AG09309 (cell line): Measurements from ENCODE around the gene IL31.
"Not testable (repeated sequence)": the region's sequence is repeated elsewhere in the genome, so short reads cannot be mapped to it uniquely, and the experiment has no call there.

Experiments
- DNase-seq: peaks from one replicate; pipeline ENCODE4 v3.0.0-alpha.2; 2010; ENCODE audit warnings: low read depth
- H3K4me3 ChIP-seq: 2 replicates; pipeline ENCODE4 v1.5.1; 2011; ENCODE audit warnings: mild to moderate bottlenecking, low read depth, low read length, moderate library complexity; ENCODE audit not compliant: control insufficient read depth
- CTCF ChIP-seq: IDR thresholded peaks from 2 replicates; pipeline ENCODE4 v1.5.1; 2011; ENCODE audit warnings: mild to moderate bottlenecking, low read depth, low read length, inconsistent platforms; ENCODE audit not compliant: insufficient read depth, control insufficient read depth; ENCODE audit errors: missing control alignments

The IL31 gene

GRCh38 chr12:122184517-122184916 is 10.5 kb upstream of the IL31 start:
- no peak for TF ChIP-seq CTCF
- no peak overlapping the region for H3K4me3 ChIP-seq
- DNase-seq: no peak

GRCh38 chr12:122183588-122183940 is 9.5 kb upstream of the IL31 start:
- no peak overlapping the region for H3K4me3 ChIP-seq
- no peak for DNase-seq
- no peak for TF ChIP-seq CTCF

GRCh38 chr12:122182887-122183587 is 9.0 kb upstream of the IL31 start, which contains the start of gene LRRC43:
Gene LRRC43, plus strand, starts transcription at chr12:122183123. Its CDS starts 22 bp downstream, at chr12:122183145.
- TF ChIP-seq CTCF: no peak
- no peak for DNase-seq

GRCh38 chr12:122176473-122176872 is 2.5 kb upstream of the IL31 start:
- DNase-seq, H3K4me3 ChIP-seq: not testable (repeated sequence)

More at GRCh38 chr12:122182887-122183587, 9.0 kb upstream of the IL31 start, which contains the start of gene LRRC43:
- peak within 1 kb of the TSS; percentile 33 for H3K4me3 ChIP-seq

- TF ChIP-seq CTCF: no peak
- DNase-seq: no peak
- H3K4me3 ChIP-seq: no peak overlapping the region
Observed at GRCh38 chr12:122172262-122172939, 1.6 kb downstream of the IL31 start.

- DNase-seq: no peak
- no peak for TF ChIP-seq CTCF
- H3K4me3 ChIP-seq: no peak overlapping the region
Observed at GRCh38 chr12:122171399-122171798, 2.6 kb downstream of the IL31 start.

GRCh38 chr12:122168492-122168891 is 5.5 kb downstream of the IL31 start:
- DNase-seq: no peak
- no peak overlapping the region for H3K4me3 ChIP-seq
- TF ChIP-seq CTCF: no peak
